Measurements from ENCODE around the gene ZC4H2.

DNA sequence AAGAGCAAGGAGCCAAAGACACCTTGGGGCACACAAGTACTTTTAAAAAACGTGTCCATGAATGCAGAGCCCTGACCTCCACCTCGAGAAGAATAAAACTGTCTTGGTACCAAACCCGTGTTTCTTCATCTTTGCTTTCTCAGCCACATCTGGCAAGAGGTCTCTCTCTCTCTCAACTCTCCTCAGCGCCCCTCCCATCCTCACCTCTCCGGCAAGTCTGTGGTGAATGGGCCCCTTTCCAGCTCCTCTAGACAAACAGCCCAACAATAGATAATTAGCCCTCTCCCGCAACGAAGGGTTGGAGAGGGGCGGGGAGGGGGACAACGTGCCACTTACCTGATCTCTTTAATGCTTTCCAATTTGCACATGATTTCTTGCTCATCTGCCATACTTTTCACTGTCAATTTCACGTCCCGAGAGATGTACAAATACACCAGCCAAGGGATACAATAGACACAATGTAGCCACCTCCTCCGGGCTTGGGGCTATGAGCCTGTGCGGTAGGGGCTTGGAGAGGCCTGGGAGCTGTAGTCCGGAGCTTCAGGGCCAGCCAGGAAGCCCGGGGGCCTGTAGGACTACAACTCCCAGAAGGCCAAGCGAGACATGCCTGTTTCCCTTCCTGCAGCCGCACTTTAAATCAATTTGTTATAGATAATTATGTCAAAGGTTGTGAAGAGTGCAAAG lies at the start of gene ZC4H2:
- TF ChIP-seq, protein P1, sequence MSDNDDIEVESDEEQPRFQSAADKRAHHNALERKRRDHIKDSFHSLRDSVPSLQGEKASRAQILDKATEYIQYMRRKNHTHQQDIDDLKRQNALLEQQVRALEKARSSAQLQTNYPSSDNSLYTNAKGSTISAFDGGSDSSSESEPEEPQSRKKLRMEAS (IDR thresholded peaks at IDR 0.05) = no peak
- no peak for TF ChIP-seq POLR2AphosphoS5 (IDR thresholded peaks at IDR 0.05; ENCODE audit: low read depth, low read length)
- TF ChIP-seq, protein P2, sequence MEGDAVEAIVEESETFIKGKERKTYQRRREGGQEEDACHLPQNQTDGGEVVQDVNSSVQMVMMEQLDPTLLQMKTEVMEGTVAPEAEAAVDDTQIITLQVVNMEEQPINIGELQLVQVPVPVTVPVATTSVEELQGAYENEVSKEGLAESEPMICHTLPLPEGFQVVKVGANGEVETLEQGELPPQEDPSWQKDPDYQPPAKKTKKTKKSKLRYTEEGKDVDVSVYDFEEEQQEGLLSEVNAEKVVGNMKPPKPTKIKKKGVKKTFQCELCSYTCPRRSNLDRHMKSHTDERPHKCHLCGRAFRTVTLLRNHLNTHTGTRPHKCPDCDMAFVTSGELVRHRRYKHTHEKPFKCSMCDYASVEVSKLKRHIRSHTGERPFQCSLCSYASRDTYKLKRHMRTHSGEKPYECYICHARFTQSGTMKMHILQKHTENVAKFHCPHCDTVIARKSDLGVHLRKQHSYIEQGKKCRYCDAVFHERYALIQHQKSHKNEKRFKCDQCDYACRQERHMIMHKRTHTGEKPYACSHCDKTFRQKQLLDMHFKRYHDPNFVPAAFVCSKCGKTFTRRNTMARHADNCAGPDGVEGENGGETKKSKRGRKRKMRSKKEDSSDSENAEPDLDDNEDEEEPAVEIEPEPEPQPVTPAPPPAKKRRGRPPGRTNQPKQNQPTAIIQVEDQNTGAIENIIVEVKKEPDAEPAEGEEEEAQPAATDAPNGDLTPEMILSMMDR (CRISPR knock-in tag; IDR thresholded peaks at IDR 0.05) = no peak
